UCSD-AML1 (cell line): ENCODE measurements around the gene PPP1CA.
"Not testable (repeated sequence)": the region's sequence is repeated elsewhere in the genome, so short reads cannot be mapped to it uniquely, and the experiment has no call there.

Source experiments
- DNase-seq: peaks from one replicate; lab custom pipeline; 2025; ENCODE audit not compliant: unreplicated experiment; lab: John Stamatoyannopoulos, UW

PPP1CA gene

GRCh38 chr11:67435031-67435726, 33.5 kb upstream of the PPP1CA start:
- no peak for DNase-seq

DNA sequence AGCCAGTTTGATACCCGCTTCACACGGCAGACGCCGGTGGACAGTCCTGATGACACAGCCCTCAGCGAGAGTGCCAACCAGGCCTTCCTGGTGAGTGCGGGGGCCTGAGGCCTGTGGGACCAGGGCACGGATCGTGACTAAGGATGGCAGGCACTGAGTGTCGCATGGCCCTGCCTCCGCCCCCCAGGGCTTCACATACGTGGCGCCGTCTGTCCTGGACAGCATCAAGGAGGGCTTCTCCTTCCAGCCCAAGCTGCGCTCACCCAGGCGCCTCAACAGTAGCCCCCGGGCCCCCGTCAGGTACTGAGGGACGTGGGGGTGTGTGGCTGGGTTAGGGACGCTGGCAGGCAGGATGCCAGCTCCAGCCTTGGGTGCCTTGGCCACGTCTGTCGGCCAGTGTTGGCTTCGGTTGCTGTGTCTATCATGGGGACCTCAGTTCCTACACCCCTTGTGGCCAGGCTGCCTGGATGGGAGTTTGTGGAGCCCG, 32.8 kb upstream of the PPP1CA start:
- DNase-seq, result no peak

- DNase-seq, result no peak
Measured at GRCh38 chr11:67433536-67434394, 32.1 kb upstream of the PPP1CA start.

- DNase-seq, result no peak
Measured at GRCh38 chr11:67432655-67433349, 31.1 kb upstream of the PPP1CA start.

DNA sequence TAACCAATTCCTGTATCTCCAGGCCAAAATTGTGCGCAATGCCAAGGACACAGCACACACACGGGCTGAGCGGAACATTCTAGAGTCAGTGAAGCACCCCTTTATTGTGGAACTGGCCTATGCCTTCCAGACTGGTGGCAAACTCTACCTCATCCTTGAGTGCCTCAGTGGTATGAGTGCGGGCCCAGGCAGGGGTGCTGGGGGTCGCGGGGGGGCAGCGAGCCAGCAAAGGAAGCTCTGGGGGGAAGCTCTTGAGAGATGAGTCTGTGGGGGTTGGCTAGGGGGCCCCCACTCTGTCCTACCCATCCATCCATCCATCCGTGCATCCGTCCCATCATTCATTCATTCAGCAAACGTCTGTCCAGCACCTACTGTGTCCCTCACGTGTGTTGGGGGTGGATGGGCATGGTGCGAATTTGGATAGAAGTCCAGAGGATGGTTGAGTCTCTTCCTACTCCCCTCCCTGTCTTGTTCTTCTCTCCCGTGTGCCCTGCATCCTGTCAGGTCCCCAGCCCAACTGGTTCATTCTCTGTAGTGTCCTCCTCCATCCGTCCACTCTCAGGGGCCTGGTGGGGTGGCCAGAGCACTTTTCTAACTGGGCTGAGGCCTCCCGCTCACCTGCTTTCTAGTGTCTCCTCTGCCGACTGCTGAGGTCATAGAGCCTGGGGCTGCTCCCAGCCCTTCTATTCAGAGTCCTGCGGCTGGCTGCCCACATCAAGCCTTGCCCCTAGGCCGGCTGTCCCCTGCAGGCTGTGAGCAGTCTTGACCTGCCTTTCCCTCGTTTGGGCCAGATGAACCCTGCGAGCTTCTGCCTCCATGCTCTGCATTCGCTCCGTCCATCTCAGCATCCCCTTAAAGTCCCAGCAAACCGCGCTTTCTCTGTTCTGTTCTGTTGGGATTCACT, 29.9 kb upstream of the PPP1CA start:
- no peak for DNase-seq

- DNase-seq, result no peak
Measured at GRCh38 chr11:67429722-67430121, 28.1 kb upstream of the PPP1CA start.

DNA sequence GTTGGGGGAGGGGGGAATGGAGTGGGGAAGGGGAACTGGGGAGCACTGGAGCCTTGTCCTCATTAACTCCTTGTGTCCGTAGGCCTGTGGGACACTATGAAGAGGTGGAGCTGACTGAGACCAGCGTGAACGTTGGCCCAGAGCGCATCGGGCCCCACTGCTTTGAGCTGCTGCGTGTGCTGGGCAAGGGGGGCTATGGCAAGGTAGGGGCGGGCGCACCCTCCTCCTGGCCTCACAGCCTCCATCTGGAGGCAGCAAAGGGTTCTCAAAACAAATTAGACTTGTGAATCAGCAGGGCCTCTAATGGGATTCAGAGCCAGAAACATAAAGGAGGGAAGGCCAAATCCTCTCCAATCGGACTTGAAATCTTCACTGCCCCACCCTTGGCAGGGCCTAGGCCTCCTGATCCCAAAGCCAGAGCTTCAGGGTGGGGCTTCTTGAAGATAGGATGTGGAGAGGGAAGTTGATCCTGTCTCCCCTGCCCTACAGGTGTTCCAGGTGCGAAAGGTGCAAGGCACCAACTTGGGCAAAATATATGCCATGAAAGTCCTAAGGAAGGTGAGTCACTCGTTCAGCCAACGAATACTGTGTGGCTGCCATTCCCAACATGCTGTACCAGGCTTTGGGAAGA, 27.5 kb upstream of the PPP1CA start:
- no peak for DNase-seq

DNA sequence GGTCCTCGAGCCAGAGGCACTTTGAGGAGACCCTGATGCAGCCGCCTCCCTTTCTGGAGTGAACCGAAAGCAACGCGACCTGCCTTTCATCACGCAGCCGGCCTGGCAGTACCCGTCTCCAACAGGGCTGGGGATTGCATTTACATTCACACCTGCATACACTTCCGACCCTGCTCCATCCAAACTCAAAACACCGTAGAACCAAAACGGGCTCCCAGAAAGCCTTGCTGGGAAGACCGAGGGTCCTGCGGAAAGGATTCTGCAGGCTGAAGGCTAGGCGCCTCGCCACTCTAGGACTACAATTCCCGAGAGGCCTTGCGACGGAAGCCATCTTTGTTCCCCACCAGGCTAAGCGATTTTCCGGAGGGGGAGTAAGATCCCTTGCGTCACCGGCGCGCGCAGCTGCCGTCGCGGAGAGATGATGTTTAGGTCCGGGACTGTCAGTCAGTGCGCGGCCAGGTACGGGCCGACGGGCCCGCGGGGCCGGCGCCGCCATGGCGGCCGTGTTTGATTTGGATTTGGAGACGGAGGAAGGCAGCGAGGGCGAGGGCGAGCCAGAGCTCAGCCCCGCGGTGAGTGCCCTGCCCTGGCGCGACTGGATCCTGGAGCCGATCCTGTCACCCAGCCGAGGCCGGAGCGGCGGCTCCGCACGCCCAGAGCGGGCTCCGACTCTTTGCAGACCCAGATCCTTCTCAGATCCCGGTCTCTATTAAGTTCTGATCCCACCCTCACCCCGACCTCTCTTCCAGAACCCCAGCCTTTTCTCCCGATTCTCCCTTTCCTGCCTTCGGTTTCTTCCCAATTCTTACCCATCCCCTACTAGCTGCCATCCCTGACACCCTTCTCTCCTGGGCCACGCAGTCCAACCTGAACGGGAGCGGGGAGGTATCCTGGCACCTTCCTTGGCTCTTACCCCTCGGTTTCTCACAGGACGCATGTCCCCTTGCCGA, 26.7 kb upstream of the PPP1CA start, which contains the start of gene RPS6KB2:
TSS of gene RPS6KB2 (plus strand) at position 443 of the 950 bp plus-strand sequence. CDS start at position 495, 52 bp downstream.
- DNase-seq, result peak; percentile 96

GRCh38 chr11:67427364-67427859, 25.8 kb upstream of the PPP1CA start:
- DNase-seq, result not testable (repeated sequence)

- no peak for DNase-seq
Measured at GRCh38 chr11:67423891-67424613, 22.4 kb upstream of the PPP1CA start.

- no peak for DNase-seq
Measured at GRCh38 chr11:67423466-67423865, 21.8 kb upstream of the PPP1CA start.

DNA sequence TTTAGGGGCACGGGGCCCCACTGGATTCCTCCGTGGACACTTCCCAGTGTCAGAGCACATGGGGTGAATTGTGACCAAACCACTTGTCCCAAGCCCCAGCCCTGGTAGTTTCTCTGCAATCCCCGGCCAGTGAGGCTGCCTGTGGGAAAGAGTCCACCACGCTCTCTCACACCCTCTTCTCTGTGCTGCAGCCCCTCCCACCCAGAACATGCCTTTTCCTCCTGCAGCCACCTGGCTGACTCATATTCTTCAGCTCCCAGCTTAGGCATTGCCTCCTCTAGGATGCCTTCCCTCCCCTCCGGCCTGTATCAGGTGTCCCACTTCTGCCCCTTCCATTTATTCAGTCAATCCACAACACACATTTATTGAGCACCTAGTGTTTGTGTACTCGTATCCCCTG, 21.2 kb upstream of the PPP1CA start:
- no peak for DNase-seq

GRCh38 chr11:67421430-67422031, 19.9 kb upstream of the PPP1CA start:
- DNase-seq, result no peak

- peak; percentile 95 for DNase-seq
Measured at GRCh38 chr11:67420646-67421429, 19.2 kb upstream of the PPP1CA start.

DNA sequence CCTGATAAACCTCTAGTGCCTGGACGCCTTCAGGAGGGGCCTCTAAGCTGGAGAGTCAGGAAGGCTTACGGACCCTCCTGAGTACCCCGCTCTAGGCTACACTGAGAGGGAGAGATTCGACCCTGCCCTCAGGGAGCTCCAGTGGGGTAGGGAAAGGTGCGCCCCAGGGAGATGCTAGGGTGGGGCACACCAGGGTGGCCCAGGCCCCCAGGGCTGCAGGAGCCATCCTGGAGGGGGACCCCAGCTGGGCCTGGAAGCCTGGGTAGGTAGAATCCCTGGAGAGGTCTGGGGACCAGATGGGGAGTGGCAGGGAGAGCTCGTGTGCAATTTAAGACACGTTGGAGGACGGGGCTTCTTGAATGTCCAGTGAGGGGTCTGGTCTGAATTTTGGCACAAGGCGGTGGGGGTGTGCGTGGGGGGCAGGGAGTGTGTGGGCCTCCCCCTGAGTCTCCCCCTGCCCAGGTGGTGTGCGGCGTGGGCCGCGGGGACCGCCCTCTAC, 18.5 kb upstream of the PPP1CA start:
- no peak for DNase-seq

GRCh38 chr11:67419325-67420049, 17.8 kb upstream of the PPP1CA start:
- no peak for DNase-seq
